GM10847 (cell line): ENCODE measurements around the gene GPR35.

Source experiments
- POLR2A ChIP-seq: IDR thresholded peaks from 2 replicates; pipeline ENCODE4 v1.6.1; 2011; ENCODE audit not compliant: insufficient read length; ENCODE audit errors: extremely low read depth

The GPR35 gene

DNA sequence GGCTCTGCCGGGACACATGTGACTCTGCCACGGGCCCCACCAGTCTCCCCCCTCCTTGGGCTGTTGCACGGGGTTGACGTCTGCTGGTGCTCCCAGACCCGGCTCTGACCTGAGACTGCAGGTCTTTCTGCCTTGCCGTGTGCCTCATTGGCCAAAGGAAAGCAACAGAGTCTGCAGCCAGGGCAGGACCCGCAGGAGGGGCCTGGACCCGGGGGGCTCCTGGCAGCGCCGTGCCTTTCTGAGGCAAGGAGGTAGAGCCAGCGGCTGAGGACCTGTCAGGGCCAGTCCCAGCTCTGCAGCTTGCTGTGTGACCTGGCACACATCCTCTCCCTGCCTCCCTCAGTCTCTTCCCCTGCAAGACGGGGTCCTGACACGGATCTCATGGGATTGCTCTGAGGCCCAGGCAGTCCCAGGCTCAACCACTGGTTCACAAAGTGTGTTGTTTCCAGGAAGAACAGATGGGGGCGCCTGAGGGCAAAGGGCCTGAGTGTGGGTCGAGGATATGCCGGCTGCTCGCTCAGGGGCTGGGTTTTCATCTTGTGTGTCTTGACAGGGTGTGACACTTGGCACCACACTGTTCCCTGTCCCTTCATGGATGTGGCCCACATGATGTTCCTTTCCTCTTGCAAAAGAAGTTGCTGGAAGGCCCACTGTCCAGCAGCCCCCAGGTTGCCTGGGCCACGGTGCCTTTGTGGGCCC, 29.8 kb upstream of the GPR35 start:
- TF ChIP-seq POLR2A, result no peak

- no peak for TF ChIP-seq POLR2A
These were observed 29.2 kb upstream of the GPR35 start for GRCh38 chr2:240596080-240596460.

- no peak for TF ChIP-seq POLR2A
These were observed 28.8 kb upstream of the GPR35 start for GRCh38 chr2:240596491-240596931.

GRCh38 chr2:240597054-240597418, 28.2 kb upstream of the GPR35 start:
- no peak for TF ChIP-seq POLR2A

GRCh38 chr2:240597419-240598181, 27.7 kb upstream of the GPR35 start:
- TF ChIP-seq POLR2A, result no peak

GRCh38 chr2:240598311-240598911, 26.9 kb upstream of the GPR35 start:
- no peak for TF ChIP-seq POLR2A

GRCh38 chr2:240599141-240599583, 26.1 kb upstream of the GPR35 start:
- TF ChIP-seq POLR2A, result no peak

DNA sequence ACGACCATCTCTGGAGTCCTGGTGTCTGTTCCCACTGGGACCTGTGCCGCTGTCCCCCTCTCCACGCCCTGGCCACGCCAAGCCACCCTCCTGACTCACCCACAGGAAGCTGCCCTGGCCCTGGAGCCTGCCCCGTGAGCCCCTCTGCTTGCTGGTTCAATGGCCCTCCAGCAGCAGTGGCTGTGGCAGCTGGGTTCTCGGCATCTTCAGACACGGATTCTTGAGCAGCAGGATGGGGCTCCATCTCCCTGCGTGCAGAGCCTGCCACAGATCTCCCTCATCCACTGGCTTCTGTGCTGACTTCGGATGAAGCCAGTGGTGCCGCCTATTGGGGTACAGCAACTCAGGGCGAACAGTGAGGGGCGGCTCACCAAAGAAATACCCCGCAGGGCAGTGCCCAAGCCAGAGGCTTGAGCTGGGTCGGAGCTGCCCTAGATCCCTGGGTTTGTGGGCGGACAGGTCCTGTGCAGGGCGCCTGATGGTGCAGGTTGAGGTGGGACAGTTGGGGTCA, 24.8 kb upstream of the GPR35 start:
- no peak for TF ChIP-seq POLR2A

DNA sequence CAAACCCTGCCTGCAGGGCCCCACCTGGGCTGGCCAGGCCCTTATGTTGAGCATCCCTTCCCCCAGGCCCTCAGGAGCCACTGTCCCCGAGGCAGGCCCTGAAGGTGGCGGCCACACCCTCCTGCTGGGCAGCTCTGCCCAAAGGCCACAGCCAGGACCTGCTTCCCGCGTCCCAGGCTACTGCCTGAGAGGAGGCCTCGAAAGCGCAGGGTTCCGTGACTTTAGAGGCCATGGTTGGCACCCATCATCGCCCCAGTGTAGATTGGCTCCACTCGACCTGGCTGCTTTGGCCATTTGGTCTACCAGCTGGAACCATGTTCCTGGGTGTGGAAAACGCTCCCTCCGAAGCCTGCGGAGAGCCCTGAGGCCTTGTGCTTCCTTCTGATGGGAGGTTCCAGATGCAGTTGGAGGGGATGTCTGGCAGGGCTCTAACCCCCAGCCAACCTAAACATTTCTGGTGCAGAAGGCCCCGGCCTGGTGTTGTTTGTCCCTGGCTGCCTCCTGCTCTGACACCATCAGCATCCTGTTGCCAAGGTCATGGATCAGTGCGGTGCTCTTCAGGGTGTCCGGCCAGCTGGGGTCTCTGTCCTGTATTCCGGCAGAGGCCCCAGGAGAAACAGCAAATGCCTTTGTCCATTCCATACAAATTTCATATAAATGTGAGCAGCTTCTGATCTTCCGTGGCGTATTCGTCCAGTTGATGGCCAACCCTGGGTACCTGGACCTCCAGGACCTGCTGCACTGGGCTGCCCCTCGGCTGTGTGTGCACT, 24.0 kb upstream of the GPR35 start:
- TF ChIP-seq POLR2A, result no peak

- TF ChIP-seq POLR2A, result no peak
These were observed 23.5 kb upstream of the GPR35 start for GRCh38 chr2:240601831-240602160.

DNA sequence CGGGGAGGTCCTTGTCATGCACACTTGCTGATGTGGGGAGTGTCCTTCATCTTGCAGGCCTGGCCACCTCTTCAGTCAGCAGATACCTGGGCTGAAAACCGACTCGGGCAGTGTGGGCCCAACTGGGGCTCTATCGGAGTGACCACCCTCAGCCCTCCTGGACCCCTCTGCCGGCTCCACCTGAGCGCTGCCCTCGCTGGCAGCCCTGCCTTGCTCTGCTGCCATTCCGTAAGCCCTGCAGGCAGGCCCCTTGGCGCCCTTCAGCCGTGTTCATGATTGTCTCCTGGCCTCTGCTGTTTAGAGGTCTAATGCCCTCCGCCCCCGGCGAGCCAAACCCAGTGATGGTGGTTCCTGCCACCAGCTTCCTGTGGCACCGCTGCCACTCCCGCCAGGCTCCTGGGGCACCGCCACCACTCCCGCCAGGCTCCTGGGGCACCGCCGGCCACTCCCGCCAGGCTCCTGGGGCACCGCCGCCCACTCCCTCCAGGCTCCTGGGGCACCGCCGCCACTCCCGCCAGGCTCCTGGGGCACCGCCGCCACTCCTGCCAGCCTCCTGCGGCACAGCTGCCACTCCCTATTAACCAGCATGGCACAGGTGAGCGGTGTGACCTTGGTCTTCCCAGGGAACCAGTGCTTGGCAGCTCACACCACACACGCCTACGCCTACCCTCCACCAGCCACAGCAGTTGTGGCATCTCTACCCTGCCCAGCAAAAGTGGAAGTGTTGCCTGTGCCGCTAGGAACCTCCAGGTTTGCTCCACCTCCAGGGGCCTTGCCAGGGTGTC, 22.8 kb upstream of the GPR35 start:
- no peak for TF ChIP-seq POLR2A

GRCh38 chr2:240603081-240603835, 22.0 kb upstream of the GPR35 start:
- TF ChIP-seq POLR2A, result no peak

- TF ChIP-seq POLR2A, result no peak
These were observed 21.4 kb upstream of the GPR35 start for GRCh38 chr2:240603846-240604245.
